Mononuclear cell (primary cell): ENCODE results near the gene MRPL40. TPM values are rescaled to one million over a fixed set of nuclear protein-coding genes. Genes with fewer than 3 reads are reported as not detected.

Experiments used
- H3K27me3 ChIP-seq: 2 replicates; pipeline ENCODE4 v1.6.0; 2011; ENCODE audit warnings: low read length, control low read depth; ENCODE audit not compliant: insufficient read depth
- H3K4me1 ChIP-seq: 2 replicates; pipeline ENCODE4 v1.5.1; 2011; ENCODE audit warnings: mild to moderate bottlenecking, low read length, control low read depth; ENCODE audit not compliant: insufficient read depth
- H3K4me3 ChIP-seq: 2 replicates; pipeline ENCODE4 v1.5.1; 2011; ENCODE audit warnings: mild to moderate bottlenecking, low read length, moderate library complexity
- H3K9me3 ChIP-seq: 2 replicates; pipeline ENCODE4 v1.5.1; 2011; ENCODE audit warnings: low read depth, mild to moderate bottlenecking, control low read depth, low read length
- total RNA-seq: library from RNA; depleted of rRNA; stranded (reverse); fragments of >200 nt; gene quantifications from one replicate; pipeline ENCODE4 v1.2.3, GENCODE V29; 2012

MRPL40 gene
- total RNA-seq, 1 donor: 10.0 TPM

- no peaks in the 10 kb centered on the region for H3K27me3 ChIP-seq
- no peaks in the 10 kb centered on the region for H3K4me1 ChIP-seq
- H3K9me3 ChIP-seq: no peaks in the 10 kb centered on the region
- H3K4me3 ChIP-seq: no peak overlapping the region
Measured at GRCh38 chr22:19457828-19458428, 25.6 kb downstream of the MRPL40 start.

- no peak overlapping the region for H3K4me3 ChIP-seq
- H3K9me3 ChIP-seq: no peaks in the 10 kb centered on the region
- no peaks in the 10 kb centered on the region for H3K27me3 ChIP-seq
- no peaks in the 10 kb centered on the region for H3K4me1 ChIP-seq
Measured at GRCh38 chr22:19460036-19460435, 27.7 kb downstream of the MRPL40 start.

- H3K4me3 ChIP-seq: no peak overlapping the region
- no peaks in the 10 kb centered on the region for H3K9me3 ChIP-seq
- H3K4me1 ChIP-seq: no peaks in the 10 kb centered on the region
- no peaks in the 10 kb centered on the region for H3K27me3 ChIP-seq
Measured at GRCh38 chr22:19461506-19461905, 29.2 kb downstream of the MRPL40 start.

GRCh38 chr22:19463008-19463407 lies 30.7 kb downstream of the MRPL40 start:
- Histone ChIP-seq H3K4me3 (no peak overlapping the region), H3K9me3 (no peaks in the 10 kb centered on the region), H3K27me3 (no peaks in the 10 kb centered on the region), H3K4me1 (no peaks in the 10 kb centered on the region)

- no peaks in the 10 kb centered on the region for H3K4me1 ChIP-seq
- no peaks in the 10 kb centered on the region for H3K27me3 ChIP-seq
- H3K4me3 ChIP-seq: no peak overlapping the region
- no peaks in the 10 kb centered on the region for H3K9me3 ChIP-seq
Measured at GRCh38 chr22:19463491-19464469, 31.4 kb downstream of the MRPL40 start.

GRCh38 chr22:19464546-19464945 lies 32.2 kb downstream of the MRPL40 start:
- Histone ChIP-seq H3K9me3 (no peaks in the 10 kb centered on the region), H3K4me3 (no peak overlapping the region), H3K27me3 (no peaks in the 10 kb centered on the region), H3K4me1 (no peaks in the 10 kb centered on the region)

GRCh38 chr22:19464975-19465374 lies 32.6 kb downstream of the MRPL40 start:
- no peaks in the 10 kb centered on the region for H3K9me3 ChIP-seq
- H3K27me3 ChIP-seq: no peaks in the 10 kb centered on the region
- no peak overlapping the region for H3K4me3 ChIP-seq
- no peaks in the 10 kb centered on the region for H3K4me1 ChIP-seq

GRCh38 chr22:19466126-19466716 lies 33.9 kb downstream of the MRPL40 start:
- Histone ChIP-seq H3K4me3 (no peak overlapping the region), H3K27me3 (no peaks in the 10 kb centered on the region), H3K4me1 (no peaks in the 10 kb centered on the region), H3K9me3 (no peaks in the 10 kb centered on the region)

GRCh38 chr22:19466848-19467752 lies 34.8 kb downstream of the MRPL40 start:
- Histone ChIP-seq H3K4me3 (no peak overlapping the region), H3K9me3 (no peaks in the 10 kb centered on the region), H3K27me3 (no peaks in the 10 kb centered on the region), H3K4me1 (no peaks in the 10 kb centered on the region)

GRCh38 chr22:19467912-19468311 lies 35.6 kb downstream of the MRPL40 start:
- H3K9me3 ChIP-seq: no peaks in the 10 kb centered on the region
- no peak overlapping the region for H3K4me3 ChIP-seq
- H3K4me1 ChIP-seq: no peaks in the 10 kb centered on the region
- no peaks in the 10 kb centered on the region for H3K27me3 ChIP-seq

GRCh38 chr22:19469421-19469820 lies 37.1 kb downstream of the MRPL40 start:
- Histone ChIP-seq H3K4me3 (no peak overlapping the region), H3K4me1 (no peaks in the 10 kb centered on the region), H3K27me3 (no peaks in the 10 kb centered on the region), H3K9me3 (no peaks in the 10 kb centered on the region)

GRCh38 chr22:19470010-19470409 lies 37.7 kb downstream of the MRPL40 start:
- Histone ChIP-seq H3K27me3 (no peaks in the 10 kb centered on the region), H3K4me1 (no peaks in the 10 kb centered on the region), H3K9me3 (no peaks in the 10 kb centered on the region), H3K4me3 (no peak overlapping the region)

GRCh38 chr22:19471572-19471971 lies 39.2 kb downstream of the MRPL40 start:
- no peaks in the 10 kb centered on the region for H3K9me3 ChIP-seq
- no peak overlapping the region for H3K4me3 ChIP-seq
- no peaks in the 10 kb centered on the region for H3K4me1 ChIP-seq
- no peaks in the 10 kb centered on the region for H3K27me3 ChIP-seq

- Histone ChIP-seq H3K9me3 (no peaks in the 10 kb centered on the region), H3K27me3 (no peaks in the 10 kb centered on the region), H3K4me3 (no peak overlapping the region)
Measured at GRCh38 chr22:19472233-19472632, 39.9 kb downstream of the MRPL40 start.

More at GRCh38 chr22:19472233-19472632, 39.9 kb downstream of the MRPL40 start:
- peaks cover 2% of the 10 kb centered on the region for H3K4me1 ChIP-seq
